GM19351 (cell line): Measurements from ENCODE around the gene PLXNA4.

Source experiments
- ATAC-seq: cut with Tn5 transposase; IDR thresholded peaks from one replicate; pipeline ENCODE4 v1.9.1; 2021; ENCODE audit warnings: mild to moderate bottlenecking, moderate library complexity; ENCODE audit not compliant: unreplicated experiment

Gene PLXNA4

DNA sequence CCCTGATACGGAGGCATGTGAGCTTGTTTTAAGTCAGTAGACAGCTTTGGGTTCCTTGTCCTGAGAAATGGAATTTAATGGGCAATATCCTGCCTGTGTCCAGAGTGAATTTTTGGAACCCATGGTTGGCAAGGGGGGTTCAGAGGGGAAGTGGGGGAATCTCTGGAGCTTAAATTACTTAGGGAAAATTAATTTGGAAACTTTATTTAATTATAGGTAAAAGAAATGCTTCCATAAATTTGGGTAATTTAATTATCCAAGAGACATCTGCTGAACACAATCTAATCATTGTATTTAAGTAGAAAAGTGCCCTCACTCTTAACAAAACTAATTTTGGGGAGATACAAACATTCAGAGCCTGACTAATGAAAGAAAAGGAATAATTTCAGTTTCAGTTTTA, 99.7 kb downstream of the PLXNA4 start:
- ATAC-seq: no peak

DNA sequence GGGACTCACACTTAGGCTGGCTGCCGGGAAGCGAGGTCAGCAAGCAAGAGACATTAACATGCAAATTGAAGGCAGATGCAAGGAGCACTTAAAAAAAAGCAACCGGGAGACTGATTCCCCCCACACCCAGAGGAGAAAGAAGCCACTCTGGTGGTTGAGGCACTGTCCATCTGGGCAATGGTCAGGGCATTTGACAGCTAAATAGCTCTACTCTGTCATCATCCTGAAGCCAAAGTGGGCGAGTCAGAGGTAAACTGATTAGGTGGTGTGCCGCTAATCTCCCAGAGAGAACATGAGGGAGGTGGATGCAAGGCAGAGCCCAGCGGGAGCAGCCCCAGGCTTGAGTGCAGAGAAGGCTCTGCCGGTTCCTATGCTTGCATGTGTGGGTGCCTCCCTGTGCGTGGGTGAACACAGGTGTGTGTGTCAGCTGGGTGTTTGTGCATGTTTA, 100.6 kb downstream of the PLXNA4 start:
- no peak for ATAC-seq

DNA sequence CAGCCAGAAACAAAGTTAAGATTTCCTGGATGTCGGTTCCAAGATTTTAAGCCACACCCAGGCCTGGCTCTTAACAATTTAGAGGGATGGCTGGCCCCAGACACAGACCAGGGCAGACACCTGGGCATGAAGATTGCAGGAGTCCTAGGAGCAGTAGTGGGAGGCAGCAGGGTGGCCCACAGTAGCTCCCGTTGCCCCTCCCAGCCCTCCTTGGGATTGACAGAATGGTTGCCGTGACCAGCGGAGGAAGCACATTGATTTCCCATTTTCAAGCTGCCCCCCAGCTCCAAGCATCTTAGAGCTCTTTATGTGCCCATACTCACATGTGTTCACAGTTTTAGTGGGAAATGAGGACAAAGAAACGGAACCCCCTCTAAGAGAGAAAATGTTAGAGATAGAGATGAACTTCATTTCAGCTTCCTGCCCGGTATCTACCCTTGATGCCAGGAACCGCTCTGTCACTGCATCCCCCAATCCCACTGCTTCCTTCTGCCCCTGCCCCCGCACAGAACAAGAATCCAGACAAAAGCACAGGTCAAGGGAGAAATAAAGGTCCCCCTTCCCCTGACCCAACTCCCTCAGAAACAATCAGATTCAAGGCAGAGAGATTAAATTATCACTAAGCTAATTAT, 101.1 kb downstream of the PLXNA4 start:
- no peak for ATAC-seq

DNA sequence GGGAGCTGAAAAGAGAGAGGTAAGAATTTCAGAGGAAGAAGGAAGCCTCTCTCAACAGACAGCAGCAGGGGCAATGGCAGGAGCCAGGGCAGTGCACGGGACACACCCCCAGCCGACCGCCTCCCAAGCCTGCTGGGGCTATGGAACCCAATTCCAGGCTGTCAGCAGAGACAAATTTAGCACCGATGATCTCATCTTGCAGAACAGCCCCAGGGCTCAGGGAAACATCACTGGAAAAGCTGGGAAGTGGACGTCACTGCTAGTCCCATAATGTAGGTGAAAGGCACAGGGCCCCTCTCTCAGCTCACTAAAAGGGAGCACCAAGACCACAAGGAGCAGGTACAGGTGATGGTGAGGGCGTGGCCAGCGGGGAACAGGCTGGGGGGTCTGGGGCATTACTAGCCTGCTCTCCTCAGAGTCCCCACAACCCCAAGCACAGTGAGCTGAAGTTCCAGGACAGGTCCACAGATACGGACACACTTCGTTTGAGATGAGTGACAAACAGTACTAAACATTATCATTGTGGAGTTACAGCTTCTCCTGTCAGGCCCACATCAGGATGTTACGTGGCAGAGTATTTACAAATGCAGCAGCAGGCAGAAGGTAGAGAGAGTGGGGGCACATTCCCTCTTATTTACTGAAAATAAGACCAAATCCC, 103.7 kb downstream of the PLXNA4 start:
- no peak for ATAC-seq

DNA sequence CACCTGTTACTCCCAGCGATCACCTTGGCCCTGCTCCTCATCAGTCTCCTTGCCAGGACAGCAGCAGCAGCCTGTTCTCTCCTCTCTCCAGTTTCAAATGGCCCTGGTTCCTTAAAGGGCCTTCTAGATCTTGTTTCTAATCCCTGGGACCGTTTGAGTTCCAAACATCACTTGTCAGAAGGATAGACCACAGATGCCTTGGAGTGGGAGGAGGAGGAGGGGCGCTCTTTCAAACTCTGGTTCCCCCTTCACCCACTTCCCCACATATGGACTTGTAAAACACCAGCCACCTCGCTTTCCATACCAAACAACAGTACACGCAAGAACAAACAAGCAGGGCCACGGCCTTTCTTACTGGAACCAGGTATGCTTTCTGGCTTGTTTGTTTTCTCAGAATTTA, 104.8 kb downstream of the PLXNA4 start:
- no peak for ATAC-seq

DNA sequence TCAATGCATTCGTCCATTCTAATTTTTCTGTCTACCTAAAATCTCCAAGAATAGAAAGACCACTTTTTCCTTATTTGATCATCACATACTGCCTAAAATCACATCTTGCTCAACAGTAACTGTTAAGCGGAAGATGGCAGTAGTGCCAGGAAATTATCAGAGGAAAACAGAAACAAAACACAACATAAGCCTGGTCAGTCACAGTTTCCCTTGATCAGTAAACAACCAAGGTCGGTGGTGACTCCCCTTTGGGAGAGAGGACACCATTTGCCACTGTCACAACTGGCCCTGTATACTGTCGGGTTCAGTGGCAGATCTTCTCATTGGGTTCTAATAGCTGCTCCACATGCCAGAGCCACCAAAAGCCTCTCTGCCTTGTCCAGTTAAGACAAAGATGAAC, 106.6 kb downstream of the PLXNA4 start:
- no peak for ATAC-seq

DNA sequence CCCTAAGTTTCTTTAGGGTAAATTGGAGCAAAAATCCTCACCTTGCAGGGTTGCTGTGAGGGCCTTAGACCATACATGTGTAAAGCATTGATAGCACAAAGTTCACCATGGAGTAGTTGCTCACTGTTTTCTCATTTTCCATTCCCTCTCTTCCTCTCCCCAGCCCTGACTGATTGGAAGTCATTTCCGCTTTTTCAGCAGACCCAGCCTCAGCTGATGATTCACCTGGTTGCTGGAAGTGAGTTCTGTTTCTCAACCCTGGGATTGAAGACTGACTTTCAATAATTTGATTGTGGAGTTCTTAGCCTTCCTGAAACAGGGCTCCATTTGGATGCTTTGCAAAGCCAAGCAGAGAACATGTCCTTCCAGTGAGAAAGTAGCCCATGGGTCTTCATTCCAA, 107.0 kb downstream of the PLXNA4 start:
- no peak for ATAC-seq

DNA sequence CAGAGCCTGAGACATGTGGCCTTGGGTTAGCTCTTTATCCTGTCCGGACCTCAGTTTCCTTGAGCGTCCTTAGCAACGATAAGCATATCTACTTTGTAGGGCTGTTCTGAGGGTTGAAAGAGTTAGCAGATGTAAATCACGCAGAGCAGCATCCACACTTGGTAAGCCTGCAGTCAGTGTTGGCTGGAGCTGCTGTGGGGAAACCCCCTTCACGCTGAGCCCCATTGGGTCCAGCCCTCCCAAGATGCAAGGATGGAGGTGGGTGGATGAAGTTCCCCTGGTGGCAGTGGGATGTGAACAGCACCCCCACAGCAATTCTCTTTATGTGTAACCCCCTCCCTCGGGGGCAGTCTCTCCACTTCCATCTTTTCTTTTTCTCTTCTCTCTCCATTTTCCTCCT, 109.9 kb downstream of the PLXNA4 start:
- ATAC-seq: no peak

DNA sequence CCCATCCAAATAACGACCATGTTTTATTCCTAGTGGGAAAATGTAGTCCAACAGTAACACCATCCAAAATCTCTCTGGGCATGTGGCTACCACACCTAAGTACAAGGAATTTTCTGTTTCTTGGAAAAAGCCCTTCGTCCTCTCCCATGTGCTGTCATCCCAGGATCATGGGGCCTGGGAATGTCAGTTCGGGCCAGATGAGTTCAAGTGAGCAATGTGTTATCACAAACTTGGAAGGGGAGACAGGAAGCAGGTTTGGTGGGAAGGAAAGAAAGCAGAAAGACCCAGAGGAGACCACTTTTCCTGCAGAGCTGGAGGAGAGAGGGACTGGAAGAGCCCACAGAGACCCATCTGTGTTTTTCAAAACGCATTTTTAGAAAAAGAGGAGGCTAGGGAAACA, 110.8 kb downstream of the PLXNA4 start:
- no peak for ATAC-seq

DNA sequence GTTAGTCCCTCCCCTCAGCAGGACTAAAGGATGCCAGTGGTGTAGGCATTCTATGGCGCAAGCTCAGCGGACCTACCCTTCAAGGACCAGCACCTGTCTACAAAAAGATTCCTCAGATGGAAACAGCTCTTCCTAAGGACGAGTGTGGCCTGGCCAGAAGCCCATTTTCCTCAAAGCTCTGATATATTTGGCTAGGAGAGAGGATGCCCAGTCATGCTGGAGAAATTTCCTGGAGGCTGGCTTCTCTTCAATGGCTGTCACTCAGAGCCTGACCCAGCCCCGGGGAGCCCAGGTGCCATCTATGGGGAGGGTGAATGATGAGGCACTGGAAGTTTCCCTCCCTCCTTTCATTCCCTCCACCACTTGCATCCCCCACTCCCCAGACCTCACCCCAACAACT, 111.5 kb downstream of the PLXNA4 start:
- no peak for ATAC-seq

DNA sequence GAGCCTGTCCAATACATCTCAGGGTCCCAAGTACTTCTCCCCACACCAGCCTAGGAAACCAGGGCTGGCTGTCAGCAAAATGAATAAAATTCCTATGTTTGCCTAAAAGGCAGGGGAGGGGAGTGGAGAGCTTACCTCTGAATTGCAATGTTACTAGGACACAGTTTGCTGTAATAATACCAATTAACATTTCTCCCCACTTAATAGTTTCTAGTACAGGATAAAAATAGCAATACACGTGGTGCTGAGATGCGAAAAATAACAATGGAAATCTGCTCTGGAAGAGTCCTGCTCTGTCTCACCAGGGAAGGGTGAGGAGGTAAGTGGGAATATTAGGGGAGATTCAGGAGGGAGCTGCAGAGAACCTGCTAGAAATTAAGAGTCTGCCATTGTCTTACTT, 112.3 kb downstream of the PLXNA4 start:
- no peak for ATAC-seq

DNA sequence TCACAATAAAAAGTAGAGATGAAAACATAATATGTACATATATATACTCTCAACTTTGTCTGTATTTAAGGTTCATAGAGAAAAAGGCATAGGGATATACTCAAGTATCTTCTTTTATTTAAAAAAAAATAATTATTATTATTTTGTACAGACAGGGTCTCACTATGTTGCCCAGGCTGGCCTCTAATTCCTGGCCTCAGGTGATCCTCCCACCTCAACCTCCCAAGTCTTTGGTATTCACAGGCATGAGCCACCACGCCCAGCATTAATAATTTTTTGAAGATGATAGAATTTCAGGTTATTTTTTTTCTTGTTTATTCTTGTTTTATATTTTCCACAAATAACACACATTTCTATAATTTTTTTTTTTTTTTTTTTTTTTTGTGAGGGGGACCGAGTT, 113.8 kb downstream of the PLXNA4 start:
- ATAC-seq: no peak

DNA sequence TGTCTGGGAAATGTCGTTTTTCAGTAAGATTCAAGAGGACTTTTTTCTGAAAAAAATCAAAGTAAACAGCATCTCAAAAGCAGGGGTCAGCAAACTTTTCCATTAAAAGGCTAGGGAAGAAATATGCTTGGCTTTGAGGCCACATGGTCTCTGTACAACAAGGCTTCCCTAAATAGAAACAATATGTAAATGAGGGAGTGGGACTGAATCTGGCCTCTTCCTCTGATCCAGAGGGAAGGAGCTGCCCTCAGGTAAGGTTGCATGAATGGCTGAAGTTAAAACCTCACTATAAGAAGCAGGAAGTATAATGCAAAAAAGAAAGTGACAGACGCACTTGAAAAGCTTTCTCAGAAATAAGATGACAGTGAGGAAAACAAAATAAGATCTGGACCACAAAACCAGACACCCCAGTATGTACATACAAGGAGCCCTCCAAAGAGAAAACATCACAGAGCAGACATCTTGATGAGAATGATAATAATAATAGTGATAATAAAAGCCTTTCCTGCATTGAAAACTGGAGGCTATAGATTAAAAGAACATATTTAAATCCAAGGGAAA, 115.2 kb downstream of the PLXNA4 start:
- no peak for ATAC-seq

DNA sequence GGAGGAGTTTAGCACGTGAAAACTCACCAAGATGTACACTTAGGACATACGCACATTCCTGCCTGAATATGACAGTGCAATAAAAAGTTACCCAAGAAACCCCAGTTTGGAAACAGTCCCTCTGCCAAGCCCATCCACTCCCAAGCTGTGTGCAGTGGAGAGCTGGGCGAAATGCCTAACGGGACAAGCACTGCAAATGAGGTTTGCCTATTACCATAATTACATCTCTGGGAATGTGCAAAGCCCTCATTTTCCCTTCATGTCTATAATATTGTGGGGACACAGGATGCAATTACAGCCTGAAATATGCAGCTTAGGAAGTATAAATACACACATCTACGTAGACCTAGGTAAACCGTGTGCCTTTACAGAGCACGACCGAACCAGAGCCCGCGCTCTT, 117.5 kb downstream of the PLXNA4 start:
- no peak for ATAC-seq

DNA sequence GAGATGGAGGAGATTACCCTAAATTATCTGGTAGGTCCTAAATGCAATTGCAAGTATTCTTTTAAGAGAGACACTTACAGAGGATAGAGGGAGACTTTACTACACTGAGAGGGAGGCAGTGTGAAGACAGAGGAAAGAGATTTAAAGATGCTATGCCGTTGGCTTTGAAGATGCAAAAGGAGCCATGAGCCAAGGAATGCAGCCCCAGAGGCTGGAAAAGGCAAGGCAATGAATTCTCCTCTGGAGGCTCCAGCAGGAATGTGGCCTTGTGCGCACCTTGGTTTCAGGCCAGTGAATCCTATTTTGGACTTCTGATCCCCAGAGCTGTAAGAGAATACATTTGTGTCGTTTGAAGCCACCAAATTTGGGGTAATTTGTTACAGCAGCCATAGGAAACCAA, 118.6 kb downstream of the PLXNA4 start:
- no peak for ATAC-seq

DNA sequence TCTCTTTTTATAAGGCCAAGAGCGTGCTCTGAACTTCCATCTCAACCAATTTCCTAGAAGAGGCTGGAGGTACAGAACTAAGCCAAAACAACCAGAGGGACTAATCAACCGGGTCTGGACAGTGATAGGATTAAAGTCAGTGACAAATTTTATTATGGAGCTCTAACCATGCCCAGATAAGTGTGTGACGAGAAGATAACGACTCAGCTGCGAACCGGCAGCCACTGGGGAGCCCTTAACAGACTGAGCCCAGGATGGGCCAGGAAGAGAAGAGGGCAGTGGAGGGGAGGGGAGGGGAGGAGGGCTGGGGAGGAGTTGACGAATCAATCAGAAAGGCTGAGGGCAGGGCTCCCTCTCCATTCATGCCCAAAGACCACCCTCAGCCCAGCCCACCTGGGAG, 119.9 kb downstream of the PLXNA4 start:
- no peak for ATAC-seq

DNA sequence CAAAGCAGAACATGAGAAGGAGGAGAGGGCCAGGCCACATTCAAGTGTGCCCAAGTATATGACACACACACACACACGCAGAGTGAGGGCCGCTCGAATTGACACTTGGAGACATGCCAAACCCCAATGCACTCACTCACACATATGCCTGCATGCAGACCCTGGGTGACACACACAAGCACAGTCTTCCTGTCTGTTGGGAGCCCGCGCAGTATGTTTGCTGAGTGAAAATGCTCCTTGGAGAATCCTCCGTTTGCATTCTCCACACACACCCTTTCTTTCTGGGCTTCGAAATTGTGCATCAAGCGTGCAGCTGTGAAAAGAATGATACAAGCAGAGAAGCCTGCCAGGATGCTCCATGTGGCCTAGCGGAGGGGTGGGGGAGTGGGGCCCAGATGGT, 120.9 kb downstream of the PLXNA4 start:
- no peak for ATAC-seq

DNA sequence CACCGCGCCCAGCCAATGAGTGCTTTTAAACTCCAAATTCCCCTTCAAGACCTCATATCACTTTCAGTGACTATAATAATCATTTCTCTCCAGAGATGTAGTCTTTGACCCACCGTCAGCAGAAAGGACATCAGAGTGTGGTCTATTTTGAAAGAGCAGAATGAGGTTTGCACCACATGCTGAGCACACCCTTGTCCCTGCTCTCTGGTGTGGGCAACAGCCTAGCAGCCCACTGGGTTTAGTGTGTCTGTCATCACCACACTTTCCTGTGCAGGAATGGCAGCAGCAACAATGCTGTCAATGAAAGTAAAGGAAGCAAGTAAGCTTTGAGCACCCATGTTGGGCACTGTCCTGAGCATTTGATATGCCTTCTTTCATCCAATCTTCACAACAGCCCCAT, 122.4 kb downstream of the PLXNA4 start:
- ATAC-seq: no peak

DNA sequence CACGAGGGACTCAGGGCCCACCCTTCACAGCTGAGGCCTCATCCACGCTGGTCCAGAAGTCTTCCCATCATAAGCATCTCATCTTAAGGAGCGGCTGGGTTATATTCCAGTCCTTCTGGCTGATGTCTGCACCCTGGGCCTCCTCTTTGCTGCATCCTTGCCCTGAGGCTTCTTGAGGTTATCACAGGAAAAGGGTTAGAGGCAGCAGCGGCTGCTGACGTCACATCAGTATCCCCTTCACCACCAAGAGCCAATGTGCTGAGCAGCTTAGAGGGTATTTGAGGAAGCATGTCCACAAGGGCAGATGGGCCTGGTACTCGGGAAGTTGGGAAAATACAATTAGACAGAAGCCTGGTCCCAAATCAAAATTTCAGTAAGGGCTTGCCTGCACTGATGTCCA, 125.1 kb downstream of the PLXNA4 start:
- no peak for ATAC-seq

DNA sequence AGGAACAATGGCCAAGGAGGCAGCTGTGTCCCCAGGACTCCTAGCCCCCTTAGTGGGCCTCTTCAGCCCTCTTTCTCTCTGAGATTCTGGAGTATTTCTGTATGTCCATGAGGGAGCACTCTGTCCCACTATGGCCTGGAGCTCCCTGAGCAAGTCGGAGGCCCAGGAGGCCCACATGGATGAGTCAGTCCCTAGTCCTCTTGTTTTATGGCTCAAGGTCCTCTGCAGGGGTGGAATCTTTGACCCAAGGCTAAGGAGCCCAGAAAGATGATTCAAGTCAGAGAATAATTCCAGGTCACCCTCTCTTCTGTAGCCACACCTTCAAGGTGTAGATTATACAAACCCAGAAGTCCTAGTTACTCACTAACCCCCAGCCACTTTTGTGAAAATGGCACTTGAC, 125.6 kb downstream of the PLXNA4 start:
- no peak for ATAC-seq

DNA sequence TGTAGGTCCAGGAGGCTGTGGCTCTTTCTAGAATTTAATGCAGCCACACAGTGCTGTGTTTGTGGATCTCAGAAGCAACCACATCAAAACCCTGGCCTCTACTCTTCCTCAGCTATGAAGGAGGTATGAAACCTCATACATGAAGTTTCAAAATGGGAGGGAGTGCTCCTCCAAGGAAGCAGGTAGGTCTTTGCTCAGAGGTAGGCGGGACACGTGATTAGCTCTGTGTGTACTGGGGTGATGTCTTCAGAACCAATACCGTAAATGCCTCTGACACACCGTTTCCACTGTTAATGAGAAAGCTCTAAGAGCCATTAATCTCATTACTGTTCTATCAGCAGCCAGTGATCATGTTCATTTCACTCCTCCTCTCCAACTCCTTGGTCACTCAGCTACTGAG, 126.1 kb downstream of the PLXNA4 start:
- no peak for ATAC-seq

DNA sequence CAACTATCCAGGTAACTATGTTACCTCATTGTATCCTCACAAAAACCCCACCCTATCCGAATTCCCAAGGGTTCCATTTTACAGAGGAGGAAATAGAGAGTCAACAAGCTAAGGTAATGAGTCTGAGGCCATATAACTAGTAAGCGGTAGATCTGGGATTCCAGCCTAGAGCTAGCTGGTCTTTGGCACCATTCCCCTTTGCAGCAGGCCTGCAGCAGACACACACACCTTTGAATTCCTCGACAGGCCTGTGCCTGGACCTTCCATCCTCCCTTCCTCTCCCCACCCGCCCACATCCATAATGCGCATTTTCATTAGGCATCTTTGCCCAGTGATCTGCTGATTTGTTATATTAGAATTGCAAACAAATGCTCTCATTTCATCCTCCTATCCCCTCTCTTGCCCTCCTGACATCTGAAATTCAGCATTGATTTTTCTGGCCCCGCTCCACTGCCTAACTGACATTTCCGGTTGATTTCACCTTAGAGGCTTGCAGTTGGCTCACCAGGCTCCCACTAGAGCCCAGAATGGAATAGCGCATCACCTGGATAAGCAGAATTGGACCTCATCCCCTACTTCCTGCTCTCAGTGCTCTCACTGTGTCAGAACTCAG, 129.5 kb downstream of the PLXNA4 start:
- no peak for ATAC-seq
